ENCODE measurements around the gene KRTAP2-1. TPM values are rescaled to one million over a fixed set of nuclear protein-coding genes. Genes with fewer than 3 reads are reported as not detected.

The KRTAP2-1 gene, protein sequence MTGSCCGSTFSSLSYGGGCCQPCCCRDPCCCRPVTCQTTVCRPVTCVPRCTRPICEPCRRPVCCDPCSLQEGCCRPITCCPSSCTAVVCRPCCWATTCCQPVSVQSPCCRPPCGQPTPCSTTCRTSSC
- not detected in 5 replicates for total RNA-seq (2022; extraction: Qiagen RNA extraction)

DNA sequence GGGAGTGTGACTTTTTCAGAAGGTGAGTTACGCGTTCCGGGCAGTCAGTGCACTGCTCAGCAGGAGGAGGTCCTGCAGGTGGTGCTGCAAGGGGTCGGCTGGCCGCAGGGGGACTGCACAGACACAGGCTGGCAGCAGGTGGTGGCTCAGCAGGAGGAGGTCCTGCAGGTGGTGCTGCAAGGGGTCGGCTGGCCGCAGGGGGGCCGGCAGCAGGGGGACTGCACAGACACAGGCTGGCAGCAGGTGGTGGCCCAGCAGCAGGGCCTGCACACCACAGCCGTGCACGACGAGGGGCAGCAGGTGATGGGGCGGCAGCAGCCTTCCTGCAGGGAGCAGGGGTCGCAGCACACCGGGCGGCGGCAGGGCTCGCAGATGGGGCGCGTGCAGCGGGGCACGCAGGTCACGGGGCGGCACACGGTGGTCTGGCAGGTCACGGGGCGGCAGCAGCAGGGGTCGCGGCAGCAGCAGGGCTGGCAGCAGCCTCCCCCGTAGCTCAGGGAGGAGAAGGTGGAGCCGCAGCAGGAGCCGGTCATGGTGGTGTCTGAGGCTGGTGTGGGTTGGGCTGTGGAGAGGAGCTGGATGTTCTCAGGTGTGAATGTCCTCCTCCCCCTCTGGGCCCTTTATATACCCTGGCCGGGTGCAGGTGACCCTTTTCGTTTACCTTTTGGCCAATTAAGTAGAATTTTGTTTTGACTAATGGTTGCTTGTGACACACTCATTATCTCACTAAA lies at the start of gene KRTAP2-1:
KRTAP2-1 (minus strand) TSS at position 582 of the 731 bp plus-strand sequence; CDS start at position 533, 49 bp downstream.

DNA sequence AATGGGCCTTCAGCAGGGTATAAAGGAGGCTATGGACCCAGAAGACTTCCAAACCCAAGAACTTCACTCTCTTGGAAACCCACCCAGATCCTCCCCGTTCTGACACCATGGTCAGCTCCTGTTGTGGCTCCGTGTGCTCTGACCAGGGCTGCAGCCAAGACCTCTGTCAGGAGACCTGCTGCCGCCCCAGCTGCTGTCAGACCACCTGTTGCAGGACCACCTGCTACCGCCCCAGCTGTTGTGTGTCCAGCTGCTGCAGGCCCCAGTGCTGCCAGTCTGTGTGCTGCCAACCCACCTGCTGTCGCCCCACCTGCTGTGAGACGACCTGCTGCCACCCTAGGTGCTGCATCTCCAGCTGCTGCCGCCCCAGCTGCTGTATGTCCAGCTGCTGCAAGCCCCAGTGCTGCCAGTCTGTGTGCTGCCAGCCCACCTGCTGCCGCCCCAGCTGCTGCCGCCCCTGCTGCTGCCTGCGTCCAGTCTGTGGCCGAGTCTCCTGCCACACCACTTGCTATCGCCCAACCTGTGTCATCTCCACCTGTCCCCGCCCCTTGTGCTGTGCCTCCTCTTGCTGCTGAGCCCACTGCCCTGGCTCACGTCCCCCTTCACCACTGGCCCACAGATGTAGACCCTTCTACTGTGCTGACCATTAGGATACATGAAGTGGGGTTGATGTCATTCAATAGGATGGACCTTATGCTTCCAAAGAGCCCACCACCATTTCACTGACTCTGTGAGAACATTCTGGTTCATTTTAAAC lies 37.2 kb upstream of the KRTAP2-1 start, which contains the start of gene KRTAP4-7:
KRTAP4-7 (plus strand) TSS at position 51 of the 757 bp plus-strand sequence; CDS start at position 108, 57 bp downstream.

DNA sequence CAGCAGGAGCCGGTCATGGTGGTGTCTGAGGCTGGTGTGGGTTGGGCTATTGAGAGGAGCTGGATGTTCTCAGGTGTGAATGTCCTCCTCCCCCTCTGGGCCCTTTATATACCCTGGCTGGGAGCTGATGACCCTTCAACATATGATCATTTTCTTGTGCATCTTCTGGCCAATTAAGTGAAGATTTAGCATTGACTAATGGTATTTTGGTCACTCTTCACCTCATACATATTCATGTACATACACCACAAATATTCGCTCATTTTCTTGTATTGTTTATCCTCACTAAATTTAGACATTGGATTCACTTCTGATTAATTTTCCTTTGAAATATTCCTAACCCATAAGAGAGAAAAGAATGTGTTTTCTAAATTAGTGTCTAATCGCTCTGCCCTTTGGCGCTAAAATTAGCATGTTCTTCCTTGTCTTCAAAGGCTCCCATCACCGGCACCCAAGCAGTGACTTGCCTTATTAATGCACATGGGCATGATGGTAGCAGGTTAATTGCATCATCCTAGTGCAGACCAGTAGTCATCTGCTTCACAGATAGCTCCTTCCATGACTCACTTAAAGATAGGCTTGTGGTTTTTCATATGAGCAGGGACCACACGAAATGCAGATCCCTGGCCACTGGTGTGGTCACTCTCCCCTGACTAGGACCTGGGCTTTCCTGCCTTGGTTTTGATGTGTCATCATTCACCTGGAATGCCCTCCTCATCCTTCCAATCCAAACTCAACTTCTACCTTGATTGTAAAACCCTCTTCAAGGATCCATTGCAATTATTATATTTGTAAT lies 18.9 kb upstream of the KRTAP2-1 start, which contains the start of gene KRTAP2-4:
KRTAP2-4 (minus strand) TSS at position 51 of the 796 bp plus-strand sequence; CDS start at position 17, 34 bp downstream.

DNA sequence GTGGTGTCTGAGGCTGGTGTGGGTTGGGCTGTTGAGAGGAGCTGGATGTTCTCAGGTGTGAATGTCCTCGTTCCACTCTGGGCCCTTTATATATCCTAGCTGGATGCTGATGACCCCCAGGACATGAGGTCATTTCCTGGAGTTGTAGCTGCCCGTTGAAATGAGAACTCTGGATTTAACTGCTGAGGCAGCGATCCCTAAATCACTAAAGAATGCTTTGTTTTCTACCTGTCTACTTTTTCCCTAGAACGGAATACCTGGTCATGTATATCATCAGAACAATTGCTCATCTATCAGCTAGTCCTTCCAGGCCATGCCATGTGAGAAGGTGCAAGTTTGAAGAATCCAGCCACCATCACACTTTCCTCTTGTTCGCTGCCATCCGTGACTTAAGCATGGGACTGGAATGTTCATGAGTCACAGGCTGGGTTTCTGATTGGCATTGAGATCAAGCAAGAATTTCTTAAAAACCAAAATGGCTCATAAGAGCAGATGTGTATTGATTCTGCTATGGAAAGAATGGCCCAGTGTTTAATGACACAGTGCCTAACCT lies 13.0 kb upstream of the KRTAP2-1 start, which contains the start of gene KRTAP2-3:
KRTAP2-3 (minus strand) TSS at position 63 of the 553 bp plus-strand sequence. CDS start 64 bp downstream, outside the sequence.

DNA sequence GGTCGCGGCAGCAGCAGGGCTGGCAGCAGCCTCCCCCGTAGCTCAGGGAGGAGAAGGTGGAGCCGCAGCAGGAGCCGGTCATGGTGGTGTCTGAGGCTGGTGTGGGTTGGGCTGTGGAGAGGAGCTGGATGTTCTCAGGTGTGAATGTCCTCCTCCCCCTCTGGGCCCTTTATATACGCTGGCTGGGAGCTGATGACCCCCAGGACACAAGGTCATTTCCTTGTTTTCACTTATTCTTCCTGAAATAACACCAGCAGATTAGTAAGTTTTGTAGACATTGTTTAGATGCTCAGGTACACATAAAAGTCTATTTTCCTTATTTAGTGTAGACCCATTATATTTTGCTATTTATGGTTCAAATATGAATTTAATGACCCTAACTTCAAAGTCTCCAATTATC lies 8.0 kb upstream of the KRTAP2-1 start, which contains the start of gene KRTAP2-2:
KRTAP2-2 (minus strand) TSS at position 101 of the 400 bp plus-strand sequence; CDS start at position 82, 19 bp downstream.

DNA sequence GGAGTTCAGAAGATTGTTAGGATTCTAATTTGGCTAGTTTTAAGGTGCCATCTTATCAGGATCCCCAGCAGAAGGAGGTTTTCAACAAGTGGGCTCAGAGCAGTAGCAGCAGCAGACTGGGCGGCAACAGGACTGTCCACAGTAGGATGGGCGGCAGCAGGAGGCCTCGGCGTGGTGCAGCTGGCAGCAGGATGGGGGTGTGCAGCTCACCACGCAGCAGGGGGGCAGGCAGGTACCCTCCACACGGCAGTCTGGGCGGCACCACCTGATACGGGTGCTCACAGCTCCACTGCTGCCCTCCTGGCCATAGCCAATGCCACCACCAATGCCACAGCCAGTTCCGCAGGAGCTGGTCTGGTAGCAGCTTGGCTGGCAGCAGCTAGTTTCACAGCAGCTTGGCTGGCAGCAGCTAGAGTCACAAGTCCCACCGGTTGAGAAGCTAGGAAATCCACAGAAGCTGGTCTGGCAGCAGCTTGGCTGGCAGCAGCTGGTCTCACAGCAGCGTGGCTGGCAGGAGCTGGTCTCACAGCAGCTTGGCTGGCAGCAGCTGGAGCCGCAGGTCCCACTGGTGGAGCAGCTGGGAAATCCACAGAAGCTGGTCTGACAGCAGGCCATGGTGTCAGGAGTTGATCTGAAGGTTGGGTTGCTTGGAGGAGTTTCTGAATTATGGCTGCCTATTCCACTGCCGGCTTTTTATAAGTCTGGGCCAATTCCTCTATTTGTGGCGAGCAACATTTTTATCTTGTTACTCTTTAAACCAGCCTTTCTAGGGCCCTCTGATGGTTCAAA lies 6.1 kb downstream of the KRTAP2-1 start, which contains the start of gene KRTAP1-1:
KRTAP1-1 (minus strand) TSS at position 668 of the 789 bp plus-strand sequence; CDS start at position 615, 53 bp downstream.

DNA sequence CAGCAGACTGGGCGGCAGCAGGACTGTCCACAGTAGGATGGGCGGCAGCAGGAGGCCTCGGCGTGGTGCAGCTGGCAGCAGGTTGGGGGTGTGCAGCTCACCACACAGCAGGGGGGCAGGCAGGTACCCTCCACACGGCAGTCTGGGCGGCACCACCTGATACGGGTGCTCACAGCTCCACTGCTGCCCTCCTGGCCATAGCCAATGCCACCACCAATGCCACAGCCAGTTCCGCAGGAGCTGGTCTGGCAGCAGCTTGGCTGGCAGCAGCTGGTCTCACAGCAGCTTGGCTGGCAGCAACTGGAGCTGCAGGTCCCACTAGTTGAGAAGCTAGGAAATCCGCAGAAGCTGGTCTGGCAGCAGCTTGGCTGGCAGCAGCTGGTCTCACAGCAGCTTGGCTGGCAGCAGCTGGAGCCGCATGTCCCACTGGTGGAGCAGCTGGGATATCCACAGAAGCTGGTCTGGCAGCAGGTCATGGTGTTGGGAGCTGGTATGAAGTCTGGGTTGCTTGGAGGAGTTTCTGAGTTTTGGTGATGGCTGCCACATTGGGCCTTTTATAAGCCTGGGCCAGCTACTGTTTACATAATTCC lies 12.7 kb downstream of the KRTAP2-1 start, which contains the start of gene KRTAP1-3:
KRTAP1-3 (minus strand) TSS at position 529 of the 590 bp plus-strand sequence; CDS start at position 476, 53 bp downstream.

DNA sequence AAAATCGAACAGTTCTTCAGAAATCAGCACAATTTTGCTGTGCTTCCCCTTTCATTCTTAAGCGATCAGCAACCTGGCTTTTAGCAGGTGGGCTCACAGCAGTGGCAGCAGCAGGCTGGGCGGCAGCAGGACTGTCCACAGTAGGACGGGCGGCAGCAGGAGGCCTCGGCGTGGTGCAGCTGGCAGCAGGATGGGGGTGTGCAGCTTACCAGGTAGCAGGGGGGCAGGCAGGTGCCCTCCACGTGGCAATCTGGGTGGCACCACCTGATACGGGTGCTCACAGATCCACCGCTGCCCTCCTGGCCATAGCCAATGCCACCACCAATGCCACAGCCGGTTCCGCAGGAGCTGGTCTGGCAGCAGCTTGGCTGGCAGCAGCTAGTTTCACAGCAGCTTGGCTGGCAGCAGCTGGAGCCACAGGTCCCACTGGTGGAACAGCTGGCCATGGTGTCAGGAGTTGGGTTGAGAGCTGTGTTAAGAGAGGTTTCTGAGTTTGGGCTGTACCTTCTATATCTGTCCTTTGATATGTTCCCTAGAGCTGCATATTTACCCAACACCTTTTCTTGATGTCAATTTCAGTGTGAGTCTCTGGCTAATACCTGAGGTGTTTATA lies 17.4 kb downstream of the KRTAP2-1 start, which contains the start of gene KRTAP1-4:
KRTAP1-4 (minus strand) TSS at position 563 of the 613 bp plus-strand sequence; CDS start at position 446, 117 bp downstream.

DNA sequence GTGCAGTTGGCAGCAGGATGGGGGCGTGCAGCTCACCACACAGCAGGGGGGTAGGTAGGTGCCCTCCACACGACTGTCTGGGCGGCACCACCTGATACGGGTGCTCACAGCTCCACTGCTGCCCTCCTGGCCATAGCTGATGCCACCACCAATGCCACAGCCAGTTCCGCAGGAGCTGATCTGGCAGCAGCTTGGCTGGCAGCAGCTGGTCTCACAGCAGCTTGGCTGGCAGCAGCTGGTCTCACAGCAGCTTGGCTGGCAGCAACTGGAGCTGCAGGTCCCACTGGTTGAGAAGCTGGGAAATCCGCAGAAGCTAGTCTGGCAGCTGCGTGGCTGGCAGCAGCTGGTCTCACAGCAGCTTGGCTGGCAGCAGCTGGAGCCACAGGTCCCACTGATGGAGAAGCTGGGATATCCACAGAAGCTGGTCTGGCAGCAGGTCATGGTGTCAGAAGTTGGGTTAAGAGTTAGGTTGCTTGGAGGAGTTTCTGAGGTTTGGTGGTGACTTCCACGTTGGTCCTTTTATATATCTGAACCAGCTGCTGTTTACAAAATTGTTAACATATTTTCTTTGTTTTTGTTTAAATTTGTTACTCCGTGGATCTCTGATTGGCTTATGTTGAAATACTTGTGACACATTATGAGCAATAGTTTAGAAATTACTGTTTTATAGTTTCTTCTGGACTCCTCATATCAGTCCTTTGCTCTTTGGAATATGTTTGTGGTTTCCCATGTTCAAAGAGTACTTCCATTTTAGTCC lies 20.2 kb downstream of the KRTAP2-1 start, which contains the start of gene KRTAP1-5:
KRTAP1-5 (minus strand) TSS at position 494 of the 757 bp plus-strand sequence; CDS start at position 441, 53 bp downstream.

DNA sequence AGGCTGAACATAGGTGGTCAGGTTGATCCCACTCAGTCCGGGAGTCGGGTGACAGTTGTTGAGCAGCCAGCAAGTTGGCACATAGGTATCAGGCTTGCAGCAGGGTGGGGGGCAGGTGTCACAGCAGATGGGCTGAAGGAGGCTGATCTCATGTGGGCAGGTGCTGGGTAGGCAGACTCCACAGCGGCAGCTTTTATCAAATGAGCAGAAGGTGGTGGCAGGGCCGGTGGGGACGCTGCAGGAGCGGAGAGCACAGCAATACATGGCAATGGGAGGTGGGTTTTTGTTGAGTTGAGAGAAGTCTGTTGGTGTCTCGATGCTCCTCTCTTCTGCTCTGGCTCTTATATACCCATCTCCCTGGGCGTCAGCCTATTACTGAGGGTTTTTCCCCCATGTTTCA lies 38.3 kb downstream of the KRTAP2-1 start, which contains the start of gene KRTAP3-1:
KRTAP3-1 (minus strand) TSS at position 318 of the 400 bp plus-strand sequence; CDS start at position 264, 54 bp downstream.

DNA sequence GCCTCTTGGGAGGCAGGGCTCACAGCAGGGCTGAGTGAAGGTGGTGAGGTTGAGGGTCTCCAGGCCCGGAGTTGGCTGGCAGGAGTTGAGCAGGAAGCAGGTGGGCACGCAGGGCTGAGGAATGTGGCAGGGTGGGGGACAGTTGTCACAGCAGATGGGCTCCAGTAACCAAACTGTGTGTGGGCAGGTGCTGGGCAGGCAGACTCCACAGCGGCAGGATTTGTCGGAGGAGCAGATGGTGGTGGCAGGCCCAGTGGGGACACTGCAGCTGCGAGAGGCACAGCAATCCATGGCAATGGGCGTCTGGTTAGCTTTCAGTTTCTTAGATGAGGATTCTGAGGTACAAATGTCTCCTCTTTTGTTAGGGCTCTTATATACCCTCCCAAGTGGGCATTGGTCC lies 47.6 kb downstream of the KRTAP2-1 start, which contains the start of gene KRTAP3-2:
KRTAP3-2 (minus strand) TSS at position 344 of the 400 bp plus-strand sequence; CDS start at position 291, 53 bp downstream.

Other genes with a start within 250 kb of the KRTAP2-1 start
- not detected in 5 replicates for gene KRT28, start 247.4 kb downstream of the KRTAP2-1 start, total RNA-seq (2022; extraction: Qiagen RNA extraction)
- 65.4 to 117 TPM (median 102 TPM) in 5 replicates for gene KRT10, start 224.7 kb downstream of the KRTAP2-1 start, total RNA-seq (2022; extraction: Qiagen RNA extraction)
- gene KRT12, start 180.1 kb downstream of the KRTAP2-1 start, total RNA-seq (2022; extraction: Qiagen RNA extraction), result not detected in 5 replicates
- gene KRT20, start 162.1 kb downstream of the KRTAP2-1 start, total RNA-seq (2022; extraction: Qiagen RNA extraction), result 0.11 to 0.30 TPM (median 0.23 TPM) in 5 replicates
- 0.08 to 0.14 TPM (median 0.10 TPM) in 4 of 5 replicates, not detected in the other for gene KRT23, start 109.7 kb downstream of the KRTAP2-1 start, total RNA-seq (2022; extraction: Qiagen RNA extraction)
- gene KRT39, start 80.4 kb downstream of the KRTAP2-1 start, total RNA-seq (2022; extraction: Qiagen RNA extraction), result not detected in 5 replicates
- gene KRT40, start 63.0 kb downstream of the KRTAP2-1 start, total RNA-seq (2022; extraction: Qiagen RNA extraction), result not detected in 5 replicates
- gene KRTAP3-3, start 53.2 kb downstream of the KRTAP2-1 start, total RNA-seq (2022; extraction: Qiagen RNA extraction), result not detected in 5 replicates
- gene KRTAP3-2, start 47.4 kb downstream of the KRTAP2-1 start, total RNA-seq (2022; extraction: Qiagen RNA extraction), result 0.20 to 0.57 TPM (median 0.29 TPM) in 5 replicates
- not detected in 5 replicates for gene KRTAP3-1, start 38.2 kb downstream of the KRTAP2-1 start, total RNA-seq (2022; extraction: Qiagen RNA extraction)
- gene KRTAP1-5, start 20.1 kb downstream of the KRTAP2-1 start, total RNA-seq (2022; extraction: Qiagen RNA extraction), result not detected in 5 replicates
- not detected in 5 replicates for gene KRTAP1-4, start 17.1 kb downstream of the KRTAP2-1 start, total RNA-seq (2022; extraction: Qiagen RNA extraction)
- gene KRTAP1-3, start 12.4 kb downstream of the KRTAP2-1 start, total RNA-seq (2022; extraction: Qiagen RNA extraction), result not detected in 5 replicates
- gene KRTAP1-1, start 5.9 kb downstream of the KRTAP2-1 start, total RNA-seq (2022; extraction: Qiagen RNA extraction), result not detected in 5 replicates
- gene KRTAP2-2, start 7.9 kb upstream of the KRTAP2-1 start, total RNA-seq (2022; extraction: Qiagen RNA extraction), result not detected in 5 replicates
- gene KRTAP2-3, start 12.8 kb upstream of the KRTAP2-1 start, total RNA-seq (2022; extraction: Qiagen RNA extraction), result 0.18 TPM in 1 of 5 replicates, not detected in the others
- gene KRTAP2-4, start 18.6 kb upstream of the KRTAP2-1 start, total RNA-seq (2022; extraction: Qiagen RNA extraction), result not detected in 5 replicates
- not detected in 5 replicates for gene KRTAP4-7, start 36.8 kb upstream of the KRTAP2-1 start, total RNA-seq (2022; extraction: Qiagen RNA extraction)
- gene KRTAP4-8, start 50.8 kb upstream of the KRTAP2-1 start, total RNA-seq (2022; extraction: Qiagen RNA extraction), result not detected in 5 replicates
- gene KRTAP4-16, start 54.9 kb upstream of the KRTAP2-1 start, total RNA-seq (2022; extraction: Qiagen RNA extraction), result not detected in 5 replicates
- not detected in 5 replicates for gene KRTAP4-9, start 58.1 kb upstream of the KRTAP2-1 start, total RNA-seq (2022; extraction: Qiagen RNA extraction)
- not detected in 5 replicates for gene KRTAP4-11, start 71.1 kb upstream of the KRTAP2-1 start, total RNA-seq (2022; extraction: Qiagen RNA extraction)
- gene KRTAP4-12, start 76.9 kb upstream of the KRTAP2-1 start, total RNA-seq (2022; extraction: Qiagen RNA extraction), result not detected in 5 replicates
- gene KRTAP4-6, start 93.2 kb upstream of the KRTAP2-1 start, total RNA-seq (2022; extraction: Qiagen RNA extraction), result not detected in 5 replicates
- not detected in 5 replicates for gene KRTAP4-5, start 102.5 kb upstream of the KRTAP2-1 start, total RNA-seq (2022; extraction: Qiagen RNA extraction)
- not detected in 5 replicates for gene KRTAP4-4, start 113.4 kb upstream of the KRTAP2-1 start, total RNA-seq (2022; extraction: Qiagen RNA extraction)
- gene KRTAP4-3, start 120.9 kb upstream of the KRTAP2-1 start, total RNA-seq (2022; extraction: Qiagen RNA extraction), result not detected in 5 replicates
- gene KRTAP4-2, start 130.9 kb upstream of the KRTAP2-1 start, total RNA-seq (2022; extraction: Qiagen RNA extraction), result not detected in 5 replicates
- gene KRTAP4-1, start 137.6 kb upstream of the KRTAP2-1 start, total RNA-seq (2022; extraction: Qiagen RNA extraction), result 0.08 to 0.13 TPM in 2 of 5 replicates, not detected in the others
- gene KRTAP9-1, start 142.6 kb upstream of the KRTAP2-1 start, total RNA-seq (2022; extraction: Qiagen RNA extraction), result not detected in 5 replicates
- not detected in 5 replicates for gene KRTAP9-2, start 179.3 kb upstream of the KRTAP2-1 start, total RNA-seq (2022; extraction: Qiagen RNA extraction)
- not detected in 5 replicates for gene KRTAP9-3, start 185.1 kb upstream of the KRTAP2-1 start, total RNA-seq (2022; extraction: Qiagen RNA extraction)
- not detected in 5 replicates for gene KRTAP9-8, start 190.7 kb upstream of the KRTAP2-1 start, total RNA-seq (2022; extraction: Qiagen RNA extraction)
- gene KRTAP9-4, start 202.4 kb upstream of the KRTAP2-1 start, total RNA-seq (2022; extraction: Qiagen RNA extraction), result not detected in 5 replicates
- not detected in 5 replicates for gene KRTAP9-9, start 208.1 kb upstream of the KRTAP2-1 start, total RNA-seq (2022; extraction: Qiagen RNA extraction)
- not detected in 5 replicates for gene KRTAP9-6, start 218.1 kb upstream of the KRTAP2-1 start, total RNA-seq (2022; extraction: Qiagen RNA extraction)
- not detected in 5 replicates for gene KRTAP9-7, start 228.4 kb upstream of the KRTAP2-1 start, total RNA-seq (2022; extraction: Qiagen RNA extraction)

Measured in A549 treated with AZD2906 at 1 μM for 4 hours (cell line).